ENCODE measurements around the gene SEMA5A.

DNA sequence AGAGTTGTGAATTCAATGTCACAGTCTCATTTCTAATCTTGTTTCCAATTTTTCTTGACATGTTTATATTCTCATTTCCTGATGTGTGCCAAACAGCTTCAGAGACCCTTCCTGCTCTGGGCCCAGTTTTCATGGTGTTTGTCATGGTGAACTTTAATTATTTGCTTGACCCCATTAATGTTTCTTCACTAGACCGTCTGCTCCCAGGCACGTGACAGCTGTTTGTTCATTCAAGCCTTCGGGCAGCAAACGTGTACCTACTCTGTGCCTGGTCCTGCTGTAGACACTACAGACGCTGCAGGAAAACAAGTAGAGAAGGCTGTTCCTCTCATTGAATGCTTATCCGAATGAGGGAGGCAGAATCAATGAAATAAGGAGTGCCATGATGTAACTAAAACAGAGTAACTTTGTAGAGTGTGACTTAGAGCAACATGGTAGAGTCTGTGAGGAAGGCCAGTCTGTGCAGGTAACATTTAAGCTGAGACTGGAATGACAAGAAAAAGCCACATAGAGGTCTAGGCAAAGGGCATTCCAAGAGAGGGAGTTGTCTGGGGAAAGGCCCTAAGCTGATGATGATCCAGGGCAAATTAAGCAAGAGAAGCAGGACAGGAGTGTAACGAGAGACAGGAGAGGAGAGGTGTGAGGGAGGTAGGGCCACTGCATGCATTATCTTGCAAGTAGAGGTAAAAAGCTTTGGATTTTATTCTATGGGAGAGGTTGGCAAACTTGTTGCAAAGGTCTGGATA is 191.4 kb downstream of the SEMA5A start:
- TF ChIP-seq YY1 (IDR thresholded peaks at IDR 0.05; ENCODE audit: insufficient read depth, insufficient read length) (no peak), ZNF274 (IDR thresholded peaks at IDR 0.05; ENCODE audit: low read depth, low read length) (no peak), SUZ12 (IDR thresholded peaks at IDR 0.05; ENCODE audit: extremely low read depth, insufficient read depth, insufficient read length) (no peak)

Data from NT2/D1 (cell line).